SK-N-SH (cell line): ENCODE data around the gene ANKRD44. TPM values are rescaled to one million over a fixed set of nuclear protein-coding genes. Genes with fewer than 3 reads are reported as not detected.

Experiments used
- CTCF ChIA-PET: fragments of 300-600, 350-600 bp; formaldehyde crosslinking; extraction: SDS; loops from one replicate; lab custom pipeline; 2021; lab: Yijun Ruan, JAX
- POLR2A ChIA-PET: fragments of 350-600 bp; sonication (Branson Sonifier 250); formaldehyde crosslinking; extraction: SDS; loops from one replicate; lab custom pipeline; 2020; ENCODE audit warnings: antibody characterized with exemption, inconsistent platforms; lab: Yijun Ruan, JAX
- DNase-seq: peaks from one replicate; pipeline ENCODE4 v3.0.0; 2012
- H2AFZ ChIP-seq: fragments of 200-600 bp; sonication (generic); 2 replicates; pipeline ENCODE4 v1.8.1; 2016; ENCODE audit warnings: antibody characterized with exemption, mild to moderate bottlenecking, low read depth
- H3F3A ChIP-seq: fragments of 200-600 bp; sonication (generic); replicated peaks from 2 replicates; pipeline ENCODE3; 2016; ENCODE audit warnings: antibody characterized with exemption, mild to moderate bottlenecking; ENCODE audit not compliant: insufficient read depth
- H3K27ac ChIP-seq, 2 experiments: fragments of 200-500 bp in 1 of 2; fragments of 200-600 bp in 1 of 2; sonication (Bioruptor generic) in 1 of 2; sonication (generic), shearing (Covaris generic) in 1 of 2; 2 replicates each; pipeline versions ENCODE4 v1.5.1 to v1.6.1; 2014 to 2016; ENCODE audit warnings: low read depth in 2 of 2, inconsistent platforms in 1 of 2, low read length in 1 of 2, mild to moderate bottlenecking in 1 of 2, mixed read lengths in 1 of 2
- H3K27me3 ChIP-seq: fragments of 200-600 bp; sonication (generic), shearing (Covaris generic); 2 replicates; pipeline ENCODE4 v1.6.1; 2016; ENCODE audit warnings: mixed run types; ENCODE audit not compliant: insufficient read depth
- H3K36me3 ChIP-seq, 2 experiments: fragments of 200-500 bp in 1 of 2; fragments of 200-600 bp in 1 of 2; sonication (Bioruptor generic) in 1 of 2; sonication (generic) in 1 of 2; replicated peaks in 1 of 2; 2 replicates each; pipeline versions ENCODE3 to v1.5.1; 2014 to 2016; ENCODE audit warnings: low read length in 1 of 2, mild to moderate bottlenecking in 1 of 2; ENCODE audit not compliant: insufficient read depth in 2 of 2, control insufficient read depth in 1 of 2
- H3K4me1 ChIP-seq, 2 experiments: fragments of 200-500 bp in 1 of 2; fragments of 200-600 bp in 1 of 2; sonication (Bioruptor generic) in 1 of 2; sonication (generic), shearing (Covaris generic) in 1 of 2; 2 replicates each; pipeline versions ENCODE4 v1.5.1 to v1.6.1; 2014 to 2016; ENCODE audit warnings: low read depth in 1 of 2, low read length in 1 of 2, mixed run types in 1 of 2; ENCODE audit not compliant: insufficient read depth in 2 of 2, control insufficient read depth in 1 of 2
- H3K4me2 ChIP-seq: fragments of 200-600 bp; sonication (generic), shearing (Covaris generic); 2 replicates; pipeline ENCODE4 v1.6.1; 2017; ENCODE audit warnings: mixed run types
- H3K4me3 ChIP-seq, 2 experiments: fragments of 200-500 bp in 1 of 2; fragments of 200-600 bp in 1 of 2; sonication (Bioruptor generic) in 1 of 2; sonication (generic), shearing (Covaris generic) in 1 of 2; 2 replicates each; pipeline versions ENCODE4 v1.5.1 to v1.8.1; 2014 to 2016; ENCODE audit warnings: low read depth in 2 of 2, inconsistent platforms in 1 of 2, low read length in 1 of 2, mild to moderate bottlenecking in 1 of 2, mixed read lengths in 1 of 2, moderate library complexity in 1 of 2
- H3K79me2 ChIP-seq: fragments of 200-600 bp; sonication (generic); 2 replicates; pipeline ENCODE4 v1.8.1; 2017; ENCODE audit warnings: mild to moderate bottlenecking; ENCODE audit not compliant: insufficient read depth
- H3K9ac ChIP-seq: fragments of 200-600 bp; sonication (generic); 2 replicates; pipeline ENCODE4 v1.6.1; 2017; ENCODE audit warnings: mixed run types
- H3K9me2 ChIP-seq: fragments of 200-600 bp; sonication (generic); 2 replicates; pipeline ENCODE4 v1.6.1; 2017; ENCODE audit warnings: mixed run types
- H3K9me3 ChIP-seq: fragments of 200-600 bp; sonication (generic); 2 replicates; pipeline ENCODE4 v1.6.1; 2017; ENCODE audit warnings: mixed run types, mild to moderate bottlenecking, moderate library complexity
- H4K20me1 ChIP-seq: fragments of 200-600 bp; sonication (generic); 2 replicates; pipeline ENCODE4 v1.6.1; 2017; ENCODE audit warnings: mild to moderate bottlenecking, mixed run types; ENCODE audit not compliant: insufficient read depth
- CHD2 ChIP-seq: fragments of 150-350 bp; IDR thresholded peaks from 2 replicates; pipeline ENCODE4 v1.6.1; 2018; ENCODE audit warnings: low read length; ENCODE audit not compliant: partially characterized antibody
- FOSL2 ChIP-seq: IDR thresholded peaks from 2 replicates; pipeline ENCODE4 v1.4.0; 2012; ENCODE audit warnings: low read depth, mild to moderate bottlenecking, moderate library complexity, borderline replicate concordance
- GATA2 ChIP-seq: sonication (generic); formaldehyde crosslinking; IDR thresholded peaks from 2 replicates; pipeline ENCODE4 v1.5.0; 2020; ENCODE audit warnings: mild to moderate bottlenecking, missing genetic modification reagents
- JUND ChIP-seq: IDR thresholded peaks from 2 replicates; pipeline ENCODE4 v1.4.0; 2012
- MEF2A ChIP-seq: IDR thresholded peaks from 2 replicates; pipeline ENCODE4 v1.4.0; 2012; ENCODE audit warnings: low read depth, borderline replicate concordance
- RAD21 ChIP-seq: IDR thresholded peaks from 2 replicates; pipeline ENCODE4 v1.6.1; 2012; ENCODE audit warnings: mild to moderate bottlenecking, low read length
- RCOR1 ChIP-seq: fragments of 150-350 bp; IDR thresholded peaks from 2 replicates; pipeline ENCODE4 v1.6.1; 2017; ENCODE audit warnings: antibody characterized with exemption, low read length
- RFX5 ChIP-seq: IDR thresholded peaks from 2 replicates; pipeline ENCODE4 v1.6.1; 2012; ENCODE audit warnings: mild to moderate bottlenecking, improper control_type of control experiment, low read length
- RXRA ChIP-seq: IDR thresholded peaks from 2 replicates; pipeline ENCODE4 v1.4.0; 2012; ENCODE audit warnings: low read depth, mild to moderate bottlenecking, borderline replicate concordance
- SIN3A ChIP-seq: IDR thresholded peaks from 2 replicates; pipeline ENCODE4 v1.6.1; 2012; ENCODE audit warnings: low read depth, mild to moderate bottlenecking, low read length, moderate library complexity, borderline replicate concordance
- SMC3 ChIP-seq: IDR thresholded peaks from 2 replicates; pipeline ENCODE4 v1.6.1; 2012; ENCODE audit warnings: low read depth, low read length, improper control_type of control experiment
- TAF1 ChIP-seq: IDR thresholded peaks from 2 replicates; pipeline ENCODE4 v1.6.1; 2012; ENCODE audit warnings: low read depth, mild to moderate bottlenecking, low read length, moderate library complexity, borderline replicate concordance
- TCF12 ChIP-seq: IDR thresholded peaks from 2 replicates; pipeline ENCODE4 v1.4.0; 2012
- TEAD4 ChIP-seq: IDR thresholded peaks from 2 replicates; pipeline ENCODE4 v1.4.0; 2012; ENCODE audit warnings: mild to moderate bottlenecking, borderline replicate concordance; ENCODE audit not compliant: insufficient read depth
- USF2 ChIP-seq: fragments of 150-350 bp; IDR thresholded peaks from 2 replicates; pipeline ENCODE4 v1.6.1; 2017; ENCODE audit warnings: antibody characterized with exemption, low read length, low read depth, borderline replicate concordance
- YY1 ChIP-seq: IDR thresholded peaks from 2 replicates; pipeline ENCODE4 v1.4.0; 2012; ENCODE audit warnings: low read depth, mild to moderate bottlenecking
- ZBTB33 ChIP-seq: IDR thresholded peaks from 2 replicates; pipeline ENCODE4 v1.4.0; 2012; ENCODE audit warnings: low read depth, borderline replicate concordance
- WGBS: methylation state at CpG from one replicate; pipeline ENCODE4 v1.1.6; 2017; ENCODE audit warnings: low lambda C conversion rate; 5-methylcytosine and 5-hydroxymethylcytosine counted together
- polyA plus RNA-seq, 3 experiments: library from polyadenylated mRNA; depleted of rRNA; stranded (reverse); fragments of >200 nt; gene quantifications; 2 replicates each; pipeline ENCODE4 v1.2.3, GENCODE V29; 2012
- TF ChIP-seq, protein P1 (sequence below): IDR thresholded peaks from 2 replicates; pipeline ENCODE4 v1.4.0; 2012; ENCODE audit warnings: low read depth, borderline replicate concordance
- TF ChIP-seq, protein P2 (sequence below): IDR thresholded peaks from 2 replicates; pipeline ENCODE4 v1.6.1; 2012; ENCODE audit warnings: mild to moderate bottlenecking, low read depth, low read length, moderate library complexity
- TF ChIP-seq, protein P3 (sequence below): IDR thresholded peaks from 2 replicates; pipeline ENCODE4; 2012

Gene ANKRD44
- polyA plus RNA-seq, 1 of the 3 experiments (the other 2 are of a cell fraction): 12.5 TPM

DNA sequence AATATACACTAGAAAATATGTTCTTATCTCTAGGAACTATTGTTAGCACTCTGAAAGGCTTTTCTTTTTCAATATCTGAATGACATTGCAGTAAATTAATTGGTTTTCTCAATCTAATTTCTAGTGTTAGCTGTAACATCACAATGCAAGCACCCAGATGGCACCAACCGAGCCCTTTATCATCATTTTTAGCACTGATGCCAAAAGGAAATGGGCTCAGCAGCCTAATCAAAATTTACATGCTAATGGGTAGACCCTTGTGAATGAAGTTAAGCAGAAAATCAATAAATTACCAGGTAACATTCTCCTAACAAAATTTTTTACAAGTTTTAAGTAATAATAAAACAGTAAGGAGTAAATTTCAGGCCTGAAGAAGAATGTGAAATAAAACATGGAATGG is 330.6 kb downstream of the ANKRD44 start:
- Histone ChIP-seq H3K4me1 (no peaks in the 10 kb centered on the region; a peak in 2 of 4 replicates), H3K27me3 (no peaks in the 10 kb centered on the region), H3K79me2 (no peaks in the 10 kb centered on the region), H3K36me3 (no peaks in the 10 kb centered on the region), H3K27ac (no peak overlapping the region), H3K9me3 (no peaks in the 10 kb centered on the region), H3K4me2 (no peak overlapping the region), H3F3A (no peaks in the 10 kb centered on the region), H3K4me3 (no peak overlapping the region), H2AFZ (no peak overlapping the region), H3K9ac (no peak overlapping the region), H4K20me1 (no peaks in the 10 kb centered on the region), H3K9me2 (no peaks in the 10 kb centered on the region)
- no peak for DNase-seq
- WGBS: 72% methylated on average over 1 of the region's 1 CpG
- no peak for TF ChIP-seq MEF2A
- no peak for TF ChIP-seq SIN3A
- TF ChIP-seq, protein P1, sequence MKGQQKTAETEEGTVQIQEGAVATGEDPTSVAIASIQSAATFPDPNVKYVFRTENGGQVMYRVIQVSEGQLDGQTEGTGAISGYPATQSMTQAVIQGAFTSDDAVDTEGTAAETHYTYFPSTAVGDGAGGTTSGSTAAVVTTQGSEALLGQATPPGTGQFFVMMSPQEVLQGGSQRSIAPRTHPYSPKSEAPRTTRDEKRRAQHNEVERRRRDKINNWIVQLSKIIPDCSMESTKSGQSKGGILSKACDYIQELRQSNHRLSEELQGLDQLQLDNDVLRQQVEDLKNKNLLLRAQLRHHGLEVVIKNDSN: no peak
- no peak for TF ChIP-seq USF2
- no peak for TF ChIP-seq SMC3
- TF ChIP-seq RCOR1: no peak
- no peak for TF ChIP-seq TCF12
- TF ChIP-seq YY1: no peak
- no peak for TF ChIP-seq TAF1
- TF ChIP-seq, protein P2, sequence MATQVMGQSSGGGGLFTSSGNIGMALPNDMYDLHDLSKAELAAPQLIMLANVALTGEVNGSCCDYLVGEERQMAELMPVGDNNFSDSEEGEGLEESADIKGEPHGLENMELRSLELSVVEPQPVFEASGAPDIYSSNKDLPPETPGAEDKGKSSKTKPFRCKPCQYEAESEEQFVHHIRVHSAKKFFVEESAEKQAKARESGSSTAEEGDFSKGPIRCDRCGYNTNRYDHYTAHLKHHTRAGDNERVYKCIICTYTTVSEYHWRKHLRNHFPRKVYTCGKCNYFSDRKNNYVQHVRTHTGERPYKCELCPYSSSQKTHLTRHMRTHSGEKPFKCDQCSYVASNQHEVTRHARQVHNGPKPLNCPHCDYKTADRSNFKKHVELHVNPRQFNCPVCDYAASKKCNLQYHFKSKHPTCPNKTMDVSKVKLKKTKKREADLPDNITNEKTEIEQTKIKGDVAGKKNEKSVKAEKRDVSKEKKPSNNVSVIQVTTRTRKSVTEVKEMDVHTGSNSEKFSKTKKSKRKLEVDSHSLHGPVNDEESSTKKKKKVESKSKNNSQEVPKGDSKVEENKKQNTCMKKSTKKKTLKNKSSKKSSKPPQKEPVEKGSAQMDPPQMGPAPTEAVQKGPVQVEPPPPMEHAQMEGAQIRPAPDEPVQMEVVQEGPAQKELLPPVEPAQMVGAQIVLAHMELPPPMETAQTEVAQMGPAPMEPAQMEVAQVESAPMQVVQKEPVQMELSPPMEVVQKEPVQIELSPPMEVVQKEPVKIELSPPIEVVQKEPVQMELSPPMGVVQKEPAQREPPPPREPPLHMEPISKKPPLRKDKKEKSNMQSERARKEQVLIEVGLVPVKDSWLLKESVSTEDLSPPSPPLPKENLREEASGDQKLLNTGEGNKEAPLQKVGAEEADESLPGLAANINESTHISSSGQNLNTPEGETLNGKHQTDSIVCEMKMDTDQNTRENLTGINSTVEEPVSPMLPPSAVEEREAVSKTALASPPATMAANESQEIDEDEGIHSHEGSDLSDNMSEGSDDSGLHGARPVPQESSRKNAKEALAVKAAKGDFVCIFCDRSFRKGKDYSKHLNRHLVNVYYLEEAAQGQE: no peak
- no peak for TF ChIP-seq JUND
- TF ChIP-seq TEAD4: no peak
- TF ChIP-seq RXRA: no peak
- TF ChIP-seq ZBTB33: no peak
- TF ChIP-seq GATA2: no peak
- TF ChIP-seq, protein P3, sequence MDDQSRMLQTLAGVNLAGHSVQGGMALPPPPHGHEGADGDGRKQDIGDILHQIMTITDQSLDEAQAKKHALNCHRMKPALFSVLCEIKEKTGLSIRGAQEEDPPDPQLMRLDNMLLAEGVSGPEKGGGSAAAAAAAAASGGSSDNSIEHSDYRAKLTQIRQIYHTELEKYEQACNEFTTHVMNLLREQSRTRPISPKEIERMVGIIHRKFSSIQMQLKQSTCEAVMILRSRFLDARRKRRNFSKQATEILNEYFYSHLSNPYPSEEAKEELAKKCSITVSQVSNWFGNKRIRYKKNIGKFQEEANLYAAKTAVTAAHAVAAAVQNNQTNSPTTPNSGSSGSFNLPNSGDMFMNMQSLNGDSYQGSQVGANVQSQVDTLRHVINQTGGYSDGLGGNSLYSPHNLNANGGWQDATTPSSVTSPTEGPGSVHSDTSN: no peak
- TF ChIP-seq FOSL2: no peak
- no peak for TF ChIP-seq CHD2
- no peak for TF ChIP-seq RFX5
- no peak for TF ChIP-seq RAD21
- POLR2A ChIA-PET: no interaction called here
- CTCF ChIA-PET: interaction anchor here (0.9 to 1.1 kb wide), 4 partner anchors 10 to 48 kb away, joined by 3 to 5 read pairs (median 4); no protein-coding TSS in a partner anchor
